Embryonic facial prominence (tissue), 1 donor: ENCODE data around the gene TMEM238L.
"Not testable (repeated sequence)": the region's sequence is repeated elsewhere in the genome, so short reads cannot be mapped to it uniquely, and the experiment has no call there.

Source experiments
- DNase-seq: peaks from one replicate; pipeline ENCODE4 v3.0.0-alpha.2; 2016; ENCODE audit errors: extremely low spot score

Gene TMEM238L

GRCh38 chr17:10803830-10804475 is at the start of gene TMEM238L:
Gene TMEM238L, minus strand, starts transcription at chr17:10804099. Its CDS starts 136 bp downstream, at chr17:10803963.
- DNase-seq, result no peak

- not testable (repeated sequence) for DNase-seq
Measured at GRCh38 chr17:10846636-10847035, 42.7 kb upstream of the TMEM238L start.

GRCh38 chr17:10845388-10845751 is 41.5 kb upstream of the TMEM238L start:
- DNase-seq, result no peak

DNA sequence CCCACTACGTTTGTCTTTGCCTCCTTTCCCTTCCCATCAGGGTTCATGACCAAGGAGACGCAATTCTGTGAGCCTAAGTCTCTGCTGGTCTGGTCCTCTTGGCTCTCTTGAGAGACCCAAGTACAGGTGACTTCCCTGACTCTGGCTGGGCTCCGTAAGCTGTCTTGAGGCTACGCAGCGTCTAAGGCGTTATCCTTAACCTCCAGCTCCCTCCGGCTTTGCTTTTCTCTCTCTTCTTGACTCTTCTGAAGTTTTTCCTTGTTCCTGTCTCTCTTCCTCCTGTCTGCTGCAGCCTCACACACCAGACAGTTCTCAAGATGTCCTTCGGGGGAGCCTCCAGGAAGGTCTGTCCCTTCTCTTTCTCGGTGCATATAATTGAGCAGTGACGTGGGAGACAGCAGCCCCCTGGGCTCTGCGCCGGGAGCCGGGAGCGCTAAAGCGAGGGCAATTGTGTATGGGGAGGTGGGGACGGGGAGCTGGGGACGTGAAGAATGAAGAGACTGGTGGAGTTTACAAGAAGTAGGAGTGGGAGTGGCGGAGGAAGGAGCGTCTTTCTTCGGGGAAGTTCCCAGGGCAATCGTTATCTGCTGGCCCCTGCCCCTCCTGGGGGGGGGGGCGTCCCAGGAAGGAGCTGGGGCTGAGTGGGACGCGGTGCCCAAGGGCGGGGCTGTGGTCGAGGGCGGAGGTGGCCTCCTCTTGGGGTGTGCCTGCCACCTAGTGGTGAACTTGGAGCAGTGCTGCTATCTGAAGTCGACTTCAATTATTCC is 40.9 kb upstream of the TMEM238L start:
- DNase-seq, result peak; percentile 53

GRCh38 chr17:10843811-10844210 is 39.9 kb upstream of the TMEM238L start:
- no peak for DNase-seq

DNA sequence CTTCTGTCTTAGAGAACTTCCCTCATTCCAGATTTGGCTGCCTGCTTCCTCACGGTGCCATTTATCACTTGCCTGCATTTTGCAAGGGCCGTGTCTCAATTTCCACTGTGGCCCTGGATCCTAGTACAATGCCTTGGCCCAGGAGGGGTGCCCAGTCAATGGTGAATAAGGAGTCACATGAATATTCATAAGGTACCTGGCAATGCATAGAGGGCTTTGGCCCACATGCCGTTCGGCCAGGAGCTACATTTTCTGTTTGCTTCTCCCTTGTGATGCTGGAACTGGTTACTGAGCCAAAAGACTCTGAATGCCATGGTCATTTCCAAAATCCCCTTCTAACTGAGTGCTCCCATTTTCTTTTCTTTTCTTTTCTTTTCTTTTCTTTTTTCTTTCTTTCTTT is 38.8 kb upstream of the TMEM238L start:
- no peak for DNase-seq

DNA sequence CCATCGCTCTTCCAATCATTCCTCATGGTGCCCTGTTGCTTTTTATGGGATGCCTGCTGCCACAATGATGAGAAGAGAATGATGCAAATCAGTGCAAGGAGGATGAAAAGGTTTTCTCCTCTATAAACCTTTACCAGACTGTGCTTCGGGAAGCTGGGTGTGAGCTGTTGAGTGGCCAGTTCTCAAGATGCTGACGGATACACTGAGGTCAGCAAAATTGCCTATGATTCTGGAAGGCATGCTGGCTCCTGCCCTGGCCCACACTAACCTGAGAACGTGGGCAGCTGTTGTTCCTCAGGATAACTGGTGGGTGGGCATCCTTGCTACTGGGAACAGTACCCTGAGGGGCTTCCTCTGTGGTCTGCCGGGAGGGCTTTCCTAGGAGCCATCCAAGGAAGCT is 34.8 kb upstream of the TMEM238L start:
- DNase-seq, result no peak

GRCh38 chr17:10837921-10838320 is 34.0 kb upstream of the TMEM238L start, which contains the start of gene PIRT:
Gene PIRT, minus strand, starts transcription at chr17:10838087. Its CDS starts 12,442 bp downstream, at chr17:10825645.
- no peak for DNase-seq

- DNase-seq, result no peak
Measured at GRCh38 chr17:10836966-10837590, 33.2 kb upstream of the TMEM238L start.

DNA sequence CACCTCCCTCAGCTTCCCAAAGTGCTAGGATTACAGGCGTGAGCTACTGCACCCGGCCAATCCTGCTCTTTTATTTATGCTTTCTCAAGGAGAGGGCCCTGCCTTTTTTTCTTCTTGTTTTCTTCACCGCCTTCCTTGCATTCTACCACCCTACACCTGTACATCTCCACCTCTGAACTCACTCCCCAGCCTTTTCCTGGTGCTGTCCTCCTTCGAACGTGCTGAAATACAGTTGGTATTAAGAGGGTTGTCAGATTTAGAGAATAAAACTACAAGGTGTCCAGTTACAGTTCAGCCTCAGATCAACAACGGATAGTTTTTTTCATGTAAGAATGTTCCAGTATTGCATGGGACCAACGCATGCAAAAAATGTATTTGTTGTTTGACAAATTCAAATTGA is 32.2 kb upstream of the TMEM238L start:
- no peak for DNase-seq

DNA sequence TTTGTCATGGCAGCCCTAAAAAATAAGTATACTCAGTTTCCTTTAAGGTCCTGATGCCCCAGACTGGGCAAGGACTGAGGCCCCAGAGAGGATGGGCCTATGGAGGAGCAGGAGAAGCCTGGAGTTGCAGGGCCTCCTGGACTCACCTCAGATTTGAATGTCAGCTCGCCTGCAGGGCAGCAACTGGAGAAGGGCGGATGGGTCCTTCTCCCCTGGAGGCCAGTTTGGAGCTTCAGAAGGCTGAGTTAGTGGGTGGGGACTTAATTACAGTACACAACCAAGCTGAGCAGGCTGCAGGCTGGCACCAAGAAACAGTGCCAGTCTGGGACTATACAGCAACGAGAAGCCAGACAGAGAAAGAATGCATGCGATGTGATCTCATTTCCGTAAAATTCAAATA is 27.8 kb upstream of the TMEM238L start:
- DNase-seq, result no peak

- no peak for DNase-seq
Measured at GRCh38 chr17:10827898-10828552, 24.1 kb upstream of the TMEM238L start.

- DNase-seq, result no peak
Measured at GRCh38 chr17:10824874-10825273, 21.0 kb upstream of the TMEM238L start.

GRCh38 chr17:10821770-10822169 is 17.9 kb upstream of the TMEM238L start:
- DNase-seq, result no peak

DNA sequence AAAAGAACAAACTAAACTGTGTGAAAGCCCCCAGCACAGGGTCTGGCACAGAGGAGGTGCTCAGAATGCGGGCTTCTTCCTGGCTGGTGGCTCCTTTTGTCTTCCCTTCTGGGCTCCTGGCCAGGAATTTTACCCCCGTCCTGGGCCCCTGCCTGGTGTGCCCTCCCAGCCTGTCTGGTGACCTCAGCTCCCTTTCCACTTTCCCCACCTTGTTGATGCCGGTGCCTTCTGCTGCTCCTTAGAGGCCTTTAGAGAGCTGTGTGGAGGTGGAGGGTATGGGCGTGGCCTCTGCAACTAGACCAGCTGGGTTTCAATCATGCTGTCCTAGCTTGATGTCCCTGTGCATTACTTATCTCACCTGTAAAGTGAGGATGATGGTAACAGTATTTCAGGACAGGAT is 17.2 kb upstream of the TMEM238L start:
- DNase-seq, result no peak

DNA sequence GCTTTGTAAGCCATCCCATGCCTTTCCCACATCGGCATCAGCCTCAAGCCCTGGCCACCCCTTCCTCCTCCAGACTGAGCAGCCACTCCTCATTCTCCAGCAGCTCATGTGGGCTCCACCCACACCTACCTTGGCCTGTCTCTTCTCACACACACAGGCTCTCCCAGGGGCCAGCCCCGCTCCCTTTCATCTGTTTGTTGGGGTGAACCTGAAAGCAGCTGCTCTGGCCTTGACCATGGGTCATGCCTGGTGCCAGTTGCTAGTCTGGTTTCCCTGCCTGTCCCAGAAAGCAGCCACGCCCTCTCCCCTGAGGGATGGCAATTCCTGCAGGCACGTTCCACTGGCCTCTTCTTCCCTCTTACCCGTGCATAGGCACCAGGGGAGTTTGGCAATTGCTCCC is 11.4 kb upstream of the TMEM238L start:
- DNase-seq, result no peak

GRCh38 chr17:10814075-10814474 is 10.2 kb upstream of the TMEM238L start:
- no peak for DNase-seq

- no peak for DNase-seq
Measured at GRCh38 chr17:10812674-10813073, 8.8 kb upstream of the TMEM238L start.

DNA sequence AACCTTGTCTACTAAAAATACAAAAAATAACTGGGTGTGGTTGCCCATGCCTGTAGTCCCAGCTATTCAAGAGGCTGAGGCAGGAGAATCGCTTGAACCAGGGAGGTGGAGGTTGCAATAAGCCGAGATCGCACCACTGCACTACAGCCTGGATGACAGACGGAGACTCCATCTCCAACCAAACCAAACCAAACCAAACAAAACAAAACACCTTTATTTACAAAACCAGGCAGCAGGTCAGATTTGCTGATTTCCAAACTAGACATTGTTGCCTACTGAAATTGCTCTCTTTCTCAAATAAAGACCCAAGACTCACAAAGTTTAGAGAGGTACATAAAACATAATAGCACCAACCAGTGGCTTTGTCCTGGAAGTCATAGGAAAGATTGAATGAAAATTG is 5.7 kb upstream of the TMEM238L start:
- DNase-seq, result no peak

DNA sequence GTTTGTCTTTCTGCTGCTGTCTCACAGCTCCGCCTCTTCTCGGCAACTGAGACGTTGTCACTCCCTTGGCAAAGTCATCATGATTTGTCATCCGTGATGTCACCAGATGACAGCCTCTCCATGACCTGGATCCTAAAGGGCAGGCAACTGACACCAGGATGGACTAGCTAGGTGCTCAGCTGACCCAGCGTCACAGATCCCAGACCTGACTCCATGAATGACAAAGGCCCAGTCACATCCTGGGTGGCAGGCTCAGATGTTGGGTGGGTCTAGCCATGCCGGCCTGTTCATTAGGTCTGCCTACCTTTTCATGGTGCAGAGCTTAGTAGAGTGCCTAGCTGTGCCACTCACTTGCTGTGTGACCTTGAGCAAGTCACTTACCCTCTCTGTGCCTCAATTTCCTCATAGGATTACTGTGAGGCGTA is 3.8 kb upstream of the TMEM238L start:
- no peak for DNase-seq

DNA sequence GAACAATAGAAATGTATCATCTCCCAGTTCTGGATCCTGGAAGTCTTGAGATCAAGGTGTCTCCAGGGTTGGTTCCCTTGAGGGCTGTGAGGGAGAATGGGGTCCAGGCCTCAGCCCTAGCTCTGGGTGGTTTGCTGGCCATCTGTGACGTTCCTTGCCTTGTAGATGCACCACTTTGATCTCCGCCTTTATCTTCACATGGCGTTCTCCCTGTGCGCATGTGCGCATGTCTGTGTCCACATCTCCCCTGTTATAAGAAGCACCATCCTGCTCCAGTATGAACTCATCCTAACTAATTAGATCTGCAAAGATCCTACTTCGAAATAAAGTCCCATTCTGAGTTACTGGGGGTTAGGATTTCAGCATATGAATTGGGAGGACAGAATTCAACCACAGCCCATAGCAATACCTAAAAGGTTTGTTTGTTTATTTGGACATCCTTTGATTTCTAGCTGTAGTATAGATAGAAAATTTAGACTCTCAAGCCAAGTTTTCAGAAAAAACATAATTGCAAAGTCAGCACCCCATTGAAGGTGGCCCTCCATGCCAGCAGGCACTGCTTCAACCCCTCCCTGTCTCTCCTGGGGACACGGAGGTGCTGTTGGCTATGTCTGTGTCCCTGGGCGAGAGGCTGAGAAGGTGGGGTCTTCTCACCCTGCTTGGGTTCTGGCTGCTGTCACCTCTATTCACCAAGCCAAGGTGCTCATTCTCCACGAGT is 2.8 kb upstream of the TMEM238L start:
- no peak for DNase-seq

DNA sequence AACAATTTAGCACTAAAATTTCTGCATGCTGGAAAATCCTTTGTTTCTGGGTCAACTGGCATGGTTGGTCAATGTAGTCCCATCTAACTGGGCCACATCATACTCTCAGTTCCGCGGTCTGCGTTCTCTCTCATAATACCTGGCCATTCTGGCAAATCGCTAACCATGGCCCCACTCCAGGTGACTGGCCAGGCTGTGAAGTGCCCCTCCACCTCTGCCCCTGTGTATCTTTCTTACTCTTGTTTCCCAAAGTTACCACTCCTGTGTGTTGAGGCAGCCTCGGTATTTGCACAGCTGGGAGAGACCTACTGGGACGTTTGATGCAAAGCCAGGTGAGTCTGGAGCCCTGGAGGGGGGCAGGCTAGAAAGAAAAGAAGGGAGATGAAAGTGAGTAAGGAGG is 2.0 kb upstream of the TMEM238L start:
- no peak for DNase-seq
